HEK293 (cell line): ENCODE results near the gene KIAA0319L.

Experiments
- CTCF ChIA-PET: fragments of 350-600 bp; formaldehyde crosslinking; extraction: SDS; loops from one replicate; lab custom pipeline; 2021; ENCODE audit warnings: antibody characterized with exemption; lab: Yijun Ruan, JAX
- POLR2A ChIA-PET: fragments of 300-600 bp; formaldehyde crosslinking; extraction: SDS; loops from one replicate; lab custom pipeline; 2020; ENCODE audit warnings: antibody characterized with exemption, inconsistent platforms; lab: Yijun Ruan, JAX
- H3K27ac ChIP-seq: fragments of 200-500 bp; sonication (Bioruptor generic); 2 replicates; pipeline ENCODE4 v1.5.1; 2014; ENCODE audit warnings: low read depth, low read length, control low read depth, inconsistent platforms; ENCODE audit errors: extremely low read depth
- H3K36me3 ChIP-seq, 2 experiments: fragments of 200-500 bp in 1 of 2; sonication (Bioruptor generic) in 1 of 2; 1 replicate in 1 of 2; 2 replicates in 1 of 2; pipeline ENCODE4 v1.5.1; 2014 to 2017; ENCODE audit warnings: inconsistent platforms in 2 of 2, low read length in 2 of 2; ENCODE audit not compliant: control insufficient read depth in 2 of 2, insufficient read depth in 1 of 2
- H3K4me1 ChIP-seq: fragments of 200-500 bp; sonication (Bioruptor generic); 2 replicates; pipeline ENCODE4 v1.5.1; 2014; ENCODE audit warnings: mild to moderate bottlenecking, low read length, inconsistent platforms; ENCODE audit not compliant: control insufficient read depth, insufficient read depth
- H3K4me3 ChIP-seq: 2 replicates; pipeline ENCODE4 v1.5.1; 2011; ENCODE audit warnings: low read depth, mild to moderate bottlenecking, control low read depth, low read length, moderate library complexity
- H3K9me3 ChIP-seq: fragments of 200-500 bp; sonication (Bioruptor generic); 2 replicates; pipeline ENCODE4 v1.5.1; 2014; ENCODE audit warnings: low read depth, low read length, inconsistent platforms; ENCODE audit not compliant: control insufficient read depth, insufficient read depth
- HOXC10 ChIP-seq: sonication (generic); formaldehyde crosslinking; IDR thresholded peaks from 2 replicates; pipeline ENCODE4 v1.8.1; 2023; ENCODE audit warnings: mild to moderate bottlenecking, missing genetic modification reagents
- MZF1 ChIP-seq: fragments of 450-650 bp; formaldehyde crosslinking; IDR thresholded peaks from 2 replicates; pipeline ENCODE4 v1.5.1; 2017; ENCODE audit warnings: missing biosample characterization, missing genetic modification characterization, borderline replicate concordance
- OVOL3 ChIP-seq: fragments of 450-650 bp; formaldehyde crosslinking; IDR thresholded peaks from 2 replicates; pipeline ENCODE4 v1.5.1; 2016; ENCODE audit warnings: missing biosample characterization, missing genetic modification characterization
- SCRT1 ChIP-seq: fragments of 450-650 bp; formaldehyde crosslinking; IDR thresholded peaks from 2 replicates; pipeline ENCODE4 v1.5.1; 2016; ENCODE audit warnings: missing biosample characterization, missing genetic modification characterization, borderline replicate concordance
- ZBTB26 ChIP-seq: fragments of 450-650 bp; formaldehyde crosslinking; optimal IDR thresholded peaks from 2 replicates; pipeline ENCODE3; 2016; ENCODE audit warnings: missing biosample characterization, mild to moderate bottlenecking, missing genetic modification characterization
- ZBTB48 ChIP-seq: fragments of 450-650 bp; formaldehyde crosslinking; IDR thresholded peaks from 2 replicates; pipeline ENCODE4 v1.5.1; 2016; ENCODE audit warnings: missing biosample characterization, missing genetic modification characterization
- ZBTB7A ChIP-seq: fragments of 450-650 bp; formaldehyde crosslinking; IDR thresholded peaks from 2 replicates; pipeline ENCODE4 v1.5.1; 2016; ENCODE audit warnings: low read depth, missing biosample characterization, missing genetic modification characterization
- ZNF121 ChIP-seq: fragments of 450-650 bp; formaldehyde crosslinking; IDR thresholded peaks from 2 replicates; pipeline ENCODE4 v1.5.1; 2016; ENCODE audit warnings: missing biosample characterization, missing genetic modification characterization
- ZNF132 ChIP-seq: fragments of 450-650 bp; formaldehyde crosslinking; IDR thresholded peaks from 2 replicates; pipeline ENCODE4 v1.5.1; 2017; ENCODE audit warnings: missing biosample characterization, missing genetic modification characterization, borderline replicate concordance
- ZNF2 ChIP-seq: fragments of 450-650 bp; formaldehyde crosslinking; IDR thresholded peaks from 2 replicates; pipeline ENCODE4 v1.5.1; 2016; ENCODE audit warnings: missing biosample characterization, missing genetic modification characterization
- ZNF600 ChIP-seq: fragments of 450-650 bp; formaldehyde crosslinking; IDR thresholded peaks from 2 replicates; pipeline ENCODE4 v1.5.1; 2016; ENCODE audit warnings: missing biosample characterization, missing genetic modification characterization
- ZNF776 ChIP-seq: fragments of 450-650 bp; formaldehyde crosslinking; IDR thresholded peaks from 2 replicates; pipeline ENCODE4 v1.5.0; 2017; ENCODE audit warnings: missing biosample characterization, missing genetic modification characterization, borderline replicate concordance
- ZSCAN30 ChIP-seq: fragments of 450-650 bp; IDR thresholded peaks from 2 replicates; pipeline ENCODE4 v1.5.1; 2018; ENCODE audit warnings: missing biosample characterization, mild to moderate bottlenecking, missing genetic modification characterization, moderate library complexity
- TF ChIP-seq, protein P1 (sequence below): fragments of 450-650 bp; formaldehyde crosslinking; IDR thresholded peaks from 2 replicates; pipeline ENCODE4 v1.5.1; 2016; ENCODE audit warnings: missing biosample characterization, missing genetic modification characterization
- TF ChIP-seq, protein P2 (sequence below): fragments of 450-650 bp; IDR thresholded peaks from 2 replicates; pipeline ENCODE4 v1.5.1; 2018; ENCODE audit warnings: missing biosample characterization, missing genetic modification characterization
- TF ChIP-seq, protein P3 (sequence below): fragments of 450-650 bp; formaldehyde crosslinking; IDR thresholded peaks from 2 replicates; pipeline ENCODE4 v1.5.1; 2016; ENCODE audit warnings: missing biosample characterization, missing genetic modification characterization, borderline replicate concordance
- TF ChIP-seq, protein P4 (sequence below): fragments of 450-650 bp; formaldehyde crosslinking; IDR thresholded peaks from 2 replicates; pipeline ENCODE4 v1.5.1; 2016; ENCODE audit warnings: missing biosample characterization, missing genetic modification characterization
- TF ChIP-seq, protein P5 (sequence below): fragments of 450-650 bp; formaldehyde crosslinking; IDR thresholded peaks from 2 replicates; pipeline ENCODE4 v1.5.1; 2016; ENCODE audit warnings: missing biosample characterization, missing genetic modification characterization
- TF ChIP-seq, protein P6 (sequence below): fragments of 450-650 bp; formaldehyde crosslinking; IDR thresholded peaks from 2 replicates; pipeline ENCODE4 v1.5.1; 2016; ENCODE audit warnings: missing biosample characterization, missing genetic modification characterization

Gene KIAA0319L

DNA sequence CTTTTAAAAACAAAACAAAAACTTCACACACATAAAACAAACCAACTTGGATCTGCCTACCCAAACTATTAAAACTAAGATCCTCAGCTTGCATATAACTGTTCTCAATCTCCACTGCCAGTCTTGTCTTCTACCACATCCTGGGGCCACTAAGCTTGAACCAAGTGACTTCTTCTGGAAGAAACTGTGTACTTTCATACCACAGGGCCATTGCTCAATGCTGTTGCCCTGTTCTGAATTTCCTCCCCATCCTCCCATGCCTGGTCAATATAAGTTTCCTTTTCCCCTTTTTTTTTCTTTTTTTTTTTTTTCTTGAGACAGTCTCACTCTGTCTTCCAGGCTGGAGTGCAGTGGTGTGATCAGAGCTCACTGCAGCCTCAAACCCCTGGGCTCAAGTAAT is 109.9 kb downstream of the KIAA0319L start (continued):
- TF ChIP-seq, protein P1, sequence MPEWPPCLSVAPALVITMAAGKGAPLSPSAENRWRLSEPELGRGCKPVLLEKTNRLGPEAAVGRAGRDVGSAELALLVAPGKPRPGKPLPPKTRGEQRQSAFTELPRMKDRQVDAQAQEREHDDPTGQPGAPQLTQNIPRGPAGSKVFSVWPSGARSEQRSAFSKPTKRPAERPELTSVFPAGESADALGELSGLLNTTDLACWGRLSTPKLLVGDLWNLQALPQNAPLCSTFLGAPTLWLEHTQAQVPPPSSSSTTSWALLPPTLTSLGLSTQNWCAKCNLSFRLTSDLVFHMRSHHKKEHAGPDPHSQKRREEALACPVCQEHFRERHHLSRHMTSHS (tag by site-specific recombination) = no peak
- TF ChIP-seq, protein P2, sequence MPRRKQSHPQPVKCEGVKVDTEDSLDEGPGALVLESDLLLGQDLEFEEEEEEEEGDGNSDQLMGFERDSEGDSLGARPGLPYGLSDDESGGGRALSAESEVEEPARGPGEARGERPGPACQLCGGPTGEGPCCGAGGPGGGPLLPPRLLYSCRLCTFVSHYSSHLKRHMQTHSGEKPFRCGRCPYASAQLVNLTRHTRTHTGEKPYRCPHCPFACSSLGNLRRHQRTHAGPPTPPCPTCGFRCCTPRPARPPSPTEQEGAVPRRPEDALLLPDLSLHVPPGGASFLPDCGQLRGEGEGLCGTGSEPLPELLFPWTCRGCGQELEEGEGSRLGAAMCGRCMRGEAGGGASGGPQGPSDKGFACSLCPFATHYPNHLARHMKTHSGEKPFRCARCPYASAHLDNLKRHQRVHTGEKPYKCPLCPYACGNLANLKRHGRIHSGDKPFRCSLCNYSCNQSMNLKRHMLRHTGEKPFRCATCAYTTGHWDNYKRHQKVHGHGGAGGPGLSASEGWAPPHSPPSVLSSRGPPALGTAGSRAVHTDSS (tag by site-specific recombination) = no peak
- no peak for TF ChIP-seq SCRT1 (tag by site-specific recombination)
- TF ChIP-seq, protein P3, sequence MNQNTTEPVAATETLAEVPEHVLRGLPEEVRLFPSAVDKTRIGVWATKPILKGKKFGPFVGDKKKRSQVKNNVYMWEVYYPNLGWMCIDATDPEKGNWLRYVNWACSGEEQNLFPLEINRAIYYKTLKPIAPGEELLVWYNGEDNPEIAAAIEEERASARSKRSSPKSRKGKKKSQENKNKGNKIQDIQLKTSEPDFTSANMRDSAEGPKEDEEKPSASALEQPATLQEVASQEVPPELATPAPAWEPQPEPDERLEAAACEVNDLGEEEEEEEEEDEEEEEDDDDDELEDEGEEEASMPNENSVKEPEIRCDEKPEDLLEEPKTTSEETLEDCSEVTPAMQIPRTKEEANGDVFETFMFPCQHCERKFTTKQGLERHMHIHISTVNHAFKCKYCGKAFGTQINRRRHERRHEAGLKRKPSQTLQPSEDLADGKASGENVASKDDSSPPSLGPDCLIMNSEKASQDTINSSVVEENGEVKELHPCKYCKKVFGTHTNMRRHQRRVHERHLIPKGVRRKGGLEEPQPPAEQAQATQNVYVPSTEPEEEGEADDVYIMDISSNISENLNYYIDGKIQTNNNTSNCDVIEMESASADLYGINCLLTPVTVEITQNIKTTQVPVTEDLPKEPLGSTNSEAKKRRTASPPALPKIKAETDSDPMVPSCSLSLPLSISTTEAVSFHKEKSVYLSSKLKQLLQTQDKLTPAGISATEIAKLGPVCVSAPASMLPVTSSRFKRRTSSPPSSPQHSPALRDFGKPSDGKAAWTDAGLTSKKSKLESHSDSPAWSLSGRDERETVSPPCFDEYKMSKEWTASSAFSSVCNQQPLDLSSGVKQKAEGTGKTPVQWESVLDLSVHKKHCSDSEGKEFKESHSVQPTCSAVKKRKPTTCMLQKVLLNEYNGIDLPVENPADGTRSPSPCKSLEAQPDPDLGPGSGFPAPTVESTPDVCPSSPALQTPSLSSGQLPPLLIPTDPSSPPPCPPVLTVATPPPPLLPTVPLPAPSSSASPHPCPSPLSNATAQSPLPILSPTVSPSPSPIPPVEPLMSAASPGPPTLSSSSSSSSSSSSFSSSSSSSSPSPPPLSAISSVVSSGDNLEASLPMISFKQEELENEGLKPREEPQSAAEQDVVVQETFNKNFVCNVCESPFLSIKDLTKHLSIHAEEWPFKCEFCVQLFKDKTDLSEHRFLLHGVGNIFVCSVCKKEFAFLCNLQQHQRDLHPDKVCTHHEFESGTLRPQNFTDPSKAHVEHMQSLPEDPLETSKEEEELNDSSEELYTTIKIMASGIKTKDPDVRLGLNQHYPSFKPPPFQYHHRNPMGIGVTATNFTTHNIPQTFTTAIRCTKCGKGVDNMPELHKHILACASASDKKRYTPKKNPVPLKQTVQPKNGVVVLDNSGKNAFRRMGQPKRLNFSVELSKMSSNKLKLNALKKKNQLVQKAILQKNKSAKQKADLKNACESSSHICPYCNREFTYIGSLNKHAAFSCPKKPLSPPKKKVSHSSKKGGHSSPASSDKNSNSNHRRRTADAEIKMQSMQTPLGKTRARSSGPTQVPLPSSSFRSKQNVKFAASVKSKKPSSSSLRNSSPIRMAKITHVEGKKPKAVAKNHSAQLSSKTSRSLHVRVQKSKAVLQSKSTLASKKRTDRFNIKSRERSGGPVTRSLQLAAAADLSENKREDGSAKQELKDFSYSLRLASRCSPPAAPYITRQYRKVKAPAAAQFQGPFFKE = no peak
- no peak for TF ChIP-seq ZBTB48 (tag by site-specific recombination)

- Histone ChIP-seq H3K36me3 (peaks cover 7 to 91% of the 10 kb centered on the region in 2 experiments; a peak in 1 of 3 replicates), H3K9me3 (no peaks in the 10 kb centered on the region), H3K4me3 (no peak overlapping the region), H3K27ac (no peak overlapping the region), H3K4me1 (no peaks in the 10 kb centered on the region)
- CTCF ChIA-PET = interaction anchor here (0.6 to 1.5 kb wide), 10 partner anchors 10 to 847 kb away, joined by 3 to 7 read pairs (median 4); partner anchors contain the start of genes KIAA0319L and NCDN
- POLR2A ChIA-PET = no interaction called here
- TF ChIP-seq OVOL3 (tag by site-specific recombination) (no peak), MZF1 (no peak), ZBTB26 (no peak), ZNF2 (tag by site-specific recombination) (no peak), ZNF776 (tag by site-specific recombination) (no peak), ZNF132 (tag by site-specific recombination) (no peak), HOXC10 (CRISPR knock-in tag) (no peak), ZNF600 (no peak), ZNF121 (tag by site-specific recombination) (no peak), ZBTB7A (tag by site-specific recombination) (no peak), ZSCAN30 (tag by site-specific recombination) (no peak)
- TF ChIP-seq, protein P4, sequence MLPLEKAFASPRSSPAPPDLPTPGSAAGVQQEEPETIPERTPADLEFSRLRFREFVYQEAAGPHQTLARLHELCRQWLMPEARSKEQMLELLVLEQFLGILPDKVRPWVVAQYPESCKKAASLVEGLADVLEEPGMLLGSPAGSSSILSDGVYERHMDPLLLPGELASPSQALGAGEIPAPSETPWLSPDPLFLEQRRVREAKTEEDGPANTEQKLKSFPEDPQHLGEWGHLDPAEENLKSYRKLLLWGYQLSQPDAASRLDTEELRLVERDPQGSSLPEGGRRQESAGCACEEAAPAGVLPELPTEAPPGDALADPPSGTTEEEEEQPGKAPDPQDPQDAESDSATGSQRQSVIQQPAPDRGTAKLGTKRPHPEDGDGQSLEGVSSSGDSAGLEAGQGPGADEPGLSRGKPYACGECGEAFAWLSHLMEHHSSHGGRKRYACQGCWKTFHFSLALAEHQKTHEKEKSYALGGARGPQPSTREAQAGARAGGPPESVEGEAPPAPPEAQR (tag by site-specific recombination) = no peak
- TF ChIP-seq, protein P5, sequence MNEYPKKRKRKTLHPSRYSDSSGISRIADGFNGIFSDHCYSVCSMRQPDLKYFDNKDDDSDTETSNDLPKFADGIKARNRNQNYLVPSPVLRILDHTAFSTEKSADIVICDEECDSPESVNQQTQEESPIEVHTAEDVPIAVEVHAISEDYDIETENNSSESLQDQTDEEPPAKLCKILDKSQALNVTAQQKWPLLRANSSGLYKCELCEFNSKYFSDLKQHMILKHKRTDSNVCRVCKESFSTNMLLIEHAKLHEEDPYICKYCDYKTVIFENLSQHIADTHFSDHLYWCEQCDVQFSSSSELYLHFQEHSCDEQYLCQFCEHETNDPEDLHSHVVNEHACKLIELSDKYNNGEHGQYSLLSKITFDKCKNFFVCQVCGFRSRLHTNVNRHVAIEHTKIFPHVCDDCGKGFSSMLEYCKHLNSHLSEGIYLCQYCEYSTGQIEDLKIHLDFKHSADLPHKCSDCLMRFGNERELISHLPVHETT (tag by site-specific recombination) = no peak
- TF ChIP-seq, protein P6, sequence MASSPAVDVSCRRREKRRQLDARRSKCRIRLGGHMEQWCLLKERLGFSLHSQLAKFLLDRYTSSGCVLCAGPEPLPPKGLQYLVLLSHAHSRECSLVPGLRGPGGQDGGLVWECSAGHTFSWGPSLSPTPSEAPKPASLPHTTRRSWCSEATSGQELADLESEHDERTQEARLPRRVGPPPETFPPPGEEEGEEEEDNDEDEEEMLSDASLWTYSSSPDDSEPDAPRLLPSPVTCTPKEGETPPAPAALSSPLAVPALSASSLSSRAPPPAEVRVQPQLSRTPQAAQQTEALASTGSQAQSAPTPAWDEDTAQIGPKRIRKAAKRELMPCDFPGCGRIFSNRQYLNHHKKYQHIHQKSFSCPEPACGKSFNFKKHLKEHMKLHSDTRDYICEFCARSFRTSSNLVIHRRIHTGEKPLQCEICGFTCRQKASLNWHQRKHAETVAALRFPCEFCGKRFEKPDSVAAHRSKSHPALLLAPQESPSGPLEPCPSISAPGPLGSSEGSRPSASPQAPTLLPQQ = no peak
These were observed 112.8 kb downstream of the KIAA0319L start for GRCh38 chr1:35444519-35444774.
